Measurements from ENCODE around the gene KLHDC4.

Gene KLHDC4

DNA sequence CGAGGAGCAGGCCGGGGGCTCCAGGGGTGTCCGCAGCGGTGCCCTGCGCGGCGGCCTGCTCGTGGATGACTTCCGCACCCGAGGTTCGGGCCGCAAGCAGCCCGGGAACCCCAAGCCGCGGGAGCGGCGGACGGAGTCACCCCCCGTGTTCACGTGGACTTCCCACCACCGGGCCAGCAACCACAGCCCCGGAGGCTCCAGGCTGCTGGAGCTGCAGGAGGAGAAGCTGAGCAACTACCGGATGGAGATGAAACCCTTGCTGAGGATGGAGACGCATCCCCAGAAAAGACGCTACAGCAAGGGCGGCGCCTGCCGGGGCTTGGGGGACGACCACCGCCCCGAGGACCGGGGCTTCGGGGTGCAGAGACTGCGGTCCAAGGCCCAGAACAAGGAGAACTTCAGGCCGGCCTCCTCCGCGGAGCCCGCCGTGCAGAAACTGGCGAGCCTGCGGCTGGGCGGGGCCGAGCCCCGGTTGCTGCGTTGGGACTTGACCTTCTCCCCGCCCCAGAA lies 75.8 kb downstream of the KLHDC4 start:
- Histone ChIP-seq H3K9me3 (no peaks in the 10 kb centered on the region), H3K4me3 (no peak overlapping the region), H3K27ac (no peak overlapping the region), H3K27me3 (peaks cover 0 to 61% of the 10 kb centered on the region in 2 donors), H3K4me1 (peaks cover 0 to 9% (median 5%) of the 10 kb centered on the region in 4 donors), H3K36me3 (peaks cover 0 to 8% (median 0%) of the 10 kb centered on the region in 3 donors)
- TF ChIP-seq, protein P1, sequence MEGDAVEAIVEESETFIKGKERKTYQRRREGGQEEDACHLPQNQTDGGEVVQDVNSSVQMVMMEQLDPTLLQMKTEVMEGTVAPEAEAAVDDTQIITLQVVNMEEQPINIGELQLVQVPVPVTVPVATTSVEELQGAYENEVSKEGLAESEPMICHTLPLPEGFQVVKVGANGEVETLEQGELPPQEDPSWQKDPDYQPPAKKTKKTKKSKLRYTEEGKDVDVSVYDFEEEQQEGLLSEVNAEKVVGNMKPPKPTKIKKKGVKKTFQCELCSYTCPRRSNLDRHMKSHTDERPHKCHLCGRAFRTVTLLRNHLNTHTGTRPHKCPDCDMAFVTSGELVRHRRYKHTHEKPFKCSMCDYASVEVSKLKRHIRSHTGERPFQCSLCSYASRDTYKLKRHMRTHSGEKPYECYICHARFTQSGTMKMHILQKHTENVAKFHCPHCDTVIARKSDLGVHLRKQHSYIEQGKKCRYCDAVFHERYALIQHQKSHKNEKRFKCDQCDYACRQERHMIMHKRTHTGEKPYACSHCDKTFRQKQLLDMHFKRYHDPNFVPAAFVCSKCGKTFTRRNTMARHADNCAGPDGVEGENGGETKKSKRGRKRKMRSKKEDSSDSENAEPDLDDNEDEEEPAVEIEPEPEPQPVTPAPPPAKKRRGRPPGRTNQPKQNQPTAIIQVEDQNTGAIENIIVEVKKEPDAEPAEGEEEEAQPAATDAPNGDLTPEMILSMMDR (IDR thresholded peaks at IDR 0.05) = no peak
- intact Hi-C loops (cut with DNase I; ENCODE audit: low total_unique reads) = no loop called here
- no peak for DNase-seq

DNA sequence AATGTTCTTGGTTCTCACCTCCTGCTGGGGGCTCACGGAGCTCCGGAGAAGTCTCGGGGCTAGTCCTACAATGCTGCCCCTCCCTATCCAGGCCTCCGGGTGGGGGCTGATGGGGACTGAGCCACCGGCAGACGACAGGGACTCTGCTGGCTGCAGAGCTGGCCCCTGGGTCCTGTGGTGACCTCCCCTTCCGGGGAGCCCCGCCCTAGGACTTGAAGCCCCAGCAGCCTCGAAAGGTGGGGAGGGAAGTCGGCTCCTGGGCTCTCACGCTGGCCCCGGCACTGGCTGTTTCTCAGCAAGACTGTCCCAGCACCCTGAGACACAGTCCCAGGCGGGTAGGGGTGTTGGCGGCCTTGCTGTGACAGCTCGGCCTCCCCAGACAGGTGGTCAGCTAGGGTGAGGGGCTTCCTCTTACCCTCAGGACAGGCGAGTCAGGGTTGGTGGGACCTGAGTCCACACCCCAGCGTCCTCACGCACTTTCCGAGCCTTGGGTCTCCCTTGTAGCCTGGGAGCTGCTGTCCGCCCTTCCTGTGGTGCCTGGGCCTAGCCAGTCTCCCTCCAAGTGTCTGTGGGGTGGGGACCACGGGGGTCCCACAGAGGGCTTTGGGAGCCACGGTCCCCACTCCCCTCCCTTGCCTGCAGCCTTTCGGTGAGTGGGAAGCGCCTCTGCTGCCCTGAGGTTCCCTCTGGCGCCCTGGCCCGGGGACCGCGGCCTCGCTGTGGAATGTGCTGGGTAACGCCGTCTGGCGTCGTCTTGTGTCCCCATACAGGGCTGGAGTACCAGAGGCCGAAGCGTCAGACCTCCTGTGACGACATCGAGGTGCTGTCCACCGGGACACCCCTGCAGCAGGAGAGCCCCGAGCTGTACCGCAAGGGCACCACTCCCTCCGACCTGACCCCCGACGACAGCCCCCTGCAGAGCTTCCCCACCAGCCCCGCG lies 76.6 kb downstream of the KLHDC4 start:
- Histone ChIP-seq H3K4me1 (peaks cover 0 to 9% (median 5%) of the 10 kb centered on the region in 4 donors), H3K4me3 (no peak overlapping the region), H3K36me3 (no peaks in the 10 kb centered on the region), H3K9me3 (no peaks in the 10 kb centered on the region), H3K27me3 (peaks cover 0 to 70% of the 10 kb centered on the region in 2 donors), H3K27ac (no peak overlapping the region)
- TF ChIP-seq, protein P1 (IDR thresholded peaks at IDR 0.05) = no peak
- intact Hi-C loops (cut with DNase I; ENCODE audit: low total_unique reads) = no loop called here
- DNase-seq = no peak

DNA sequence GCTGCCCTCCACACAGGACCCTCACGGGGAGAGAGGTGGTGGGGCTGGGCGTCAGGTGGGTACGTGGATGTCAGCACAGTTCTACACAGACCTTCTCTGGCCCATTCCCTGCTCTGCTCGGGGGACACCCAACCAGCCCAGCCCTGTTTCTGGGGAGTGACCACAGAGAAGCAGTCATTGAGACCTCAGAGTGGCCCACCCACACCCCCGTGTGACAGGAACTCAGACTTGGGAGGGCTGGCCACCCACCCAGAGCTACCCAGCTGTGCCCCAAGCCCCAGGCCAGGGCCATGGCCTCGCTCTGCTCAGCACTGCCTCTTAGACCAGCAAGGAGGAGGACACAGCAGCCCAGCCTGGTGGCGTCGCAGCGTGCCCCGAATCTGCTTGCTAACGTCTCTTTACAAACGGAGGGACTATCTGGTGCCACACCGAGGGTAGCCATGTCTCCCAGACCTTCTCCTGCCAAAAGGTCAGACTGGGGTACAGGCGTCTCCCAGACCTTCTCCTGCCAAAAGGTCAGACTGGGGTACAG lies 77.7 kb downstream of the KLHDC4 start:
- TF ChIP-seq, protein P1 (IDR thresholded peaks at IDR 0.05) = no peak
- no peak for DNase-seq
- Histone ChIP-seq H3K27ac (no peak overlapping the region), H3K36me3 (no peaks in the 10 kb centered on the region), H3K4me3 (no peak overlapping the region), H3K4me1 (peaks cover 0 to 9% (median 5%) of the 10 kb centered on the region in 4 donors), H3K27me3 (peaks cover 0 to 78% of the 10 kb centered on the region in 2 donors), H3K9me3 (no peaks in the 10 kb centered on the region)
- intact Hi-C loops (cut with DNase I; ENCODE audit: low total_unique reads) = no loop called here

DNA sequence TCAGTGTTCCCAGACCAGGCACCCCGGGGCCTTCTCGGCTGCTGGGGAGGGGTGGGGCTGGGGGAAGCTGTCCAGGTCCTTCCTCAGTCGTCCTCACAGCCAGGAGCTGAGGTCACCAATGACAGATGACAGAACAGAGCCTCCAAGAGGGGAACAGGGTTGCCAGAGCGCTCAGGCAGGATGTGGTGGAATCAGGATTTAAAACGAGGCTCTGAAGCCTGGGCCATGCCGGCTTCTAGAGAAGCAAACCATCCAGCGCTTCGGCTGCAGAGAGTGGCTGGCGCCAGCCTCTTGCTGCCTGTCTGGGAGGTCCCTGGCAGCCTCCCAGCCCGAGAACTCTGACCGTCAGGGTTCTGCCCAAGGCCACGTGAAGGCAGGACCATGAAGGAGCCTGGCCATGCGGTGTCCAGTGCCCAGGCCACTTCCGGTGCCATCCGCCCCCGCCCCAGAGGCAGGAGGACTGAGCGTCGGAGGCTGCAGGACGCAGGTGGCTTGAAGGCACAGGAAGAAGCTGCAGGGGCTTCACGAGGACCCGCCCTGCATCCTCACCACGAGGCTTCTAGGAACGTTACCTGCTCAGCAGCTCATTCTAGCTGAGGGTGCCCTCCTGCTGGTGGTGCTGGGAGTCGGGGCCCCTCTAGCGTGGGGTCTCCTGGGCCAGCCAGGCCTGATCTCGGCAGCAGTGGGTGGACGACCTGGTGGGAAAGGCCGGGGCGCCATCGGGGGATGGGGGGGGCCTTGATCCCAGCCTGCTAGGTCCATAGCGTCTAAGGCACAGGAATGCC lies 78.5 kb downstream of the KLHDC4 start:
- peaks cover 0 to 85% of the 10 kb centered on the region in 2 donors for H3K27me3 ChIP-seq
- no peaks in the 10 kb centered on the region for H3K9me3 ChIP-seq
- no peaks in the 10 kb centered on the region for H3K36me3 ChIP-seq
- no peak for DNase-seq
- intact Hi-C loops (cut with DNase I; ENCODE audit: low total_unique reads) = no loop called here
- no peak overlapping the region for H3K4me3 ChIP-seq
- TF ChIP-seq, protein P1 (IDR thresholded peaks at IDR 0.05) = no peak
- H3K4me1 ChIP-seq = peaks cover 0 to 9% (median 5%) of the 10 kb centered on the region in 4 donors
- no peak overlapping the region for H3K27ac ChIP-seq

DNA sequence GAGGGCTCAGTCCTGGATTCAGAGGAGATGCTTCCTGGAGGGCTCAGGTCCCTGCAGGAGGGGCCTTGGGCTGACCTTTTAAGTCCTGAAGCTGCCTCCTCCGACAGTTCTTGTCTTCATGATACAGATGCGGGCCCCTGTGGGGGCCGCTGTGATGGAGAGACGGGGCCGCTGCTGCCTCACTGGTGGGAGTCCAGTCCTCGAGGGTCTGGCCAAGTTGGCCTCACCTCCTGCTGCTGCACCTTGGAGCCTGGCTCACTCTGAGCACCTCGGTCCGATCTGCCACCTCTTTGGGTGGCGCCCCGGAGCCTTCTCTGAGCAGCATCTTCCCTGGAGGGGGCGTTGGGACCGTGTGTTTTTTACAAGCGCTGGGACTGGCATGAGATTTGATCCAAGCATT lies 79.1 kb downstream of the KLHDC4 start:
- DNase-seq = no peak
- TF ChIP-seq, protein P1 (IDR thresholded peaks at IDR 0.05) = no peak
- Histone ChIP-seq H3K27me3 (peaks cover 0 to 89% of the 10 kb centered on the region in 2 donors), H3K36me3 (no peaks in the 10 kb centered on the region), H3K27ac (no peak overlapping the region), H3K9me3 (no peaks in the 10 kb centered on the region), H3K4me3 (no peak overlapping the region), H3K4me1 (peaks cover 0 to 8% (median 3%) of the 10 kb centered on the region in 4 donors)
- intact Hi-C loops (cut with DNase I; ENCODE audit: low total_unique reads) = no loop called here
